ENCODE measurements around the gene OR5AN1. TPM values are rescaled to one million over a fixed set of nuclear protein-coding genes. Genes with fewer than 3 reads are reported as not detected.

The OR5AN1 gene
- total and polyA plus RNA-seq, 2 of the 8 experiments (the other 6 are each of a cell fraction or from before 2014, with no cell fraction given) = not detected

GRCh38 chr11:59335001-59335400 lies 23.7 kb upstream of the OR5AN1 start (continued):
- TF ChIP-seq CBX8 (IDR thresholded peaks at IDR 0.05; ENCODE audit: borderline replicate concordance, low read depth, low read length) (no peak), SUZ12 (IDR thresholded peaks at IDR 0.05; ENCODE audit: low read length) (no peak), BACH1 (IDR thresholded peaks at IDR 0.05; ENCODE audit: low read length) (no peak)

Data from H1 (cell line).